Activated CD4-positive, alpha-beta T cell treated with anti-CD3 and anti-CD28 coated beads, Interleukin-2, amount 50 U/mL, for 1 hour (primary cell): ENCODE measurements around the gene HSD17B14.
"Not testable (repeated sequence)": the region's sequence is repeated elsewhere in the genome, so short reads cannot be mapped to it uniquely, and the experiment has no call there.

Source experiments
- DNase-seq: peaks from one replicate; pipeline ENCODE4 v3.0.0-alpha.2; 2020

Gene HSD17B14

GRCh38 chr19:48836089-48837017, at the start of gene HSD17B14:
Gene HSD17B14 (minus strand): TSS chr19:48836491. CDS start chr19:48836411, 80 bp downstream.
- no peak for DNase-seq

- no peak for DNase-seq
These were observed 47.4 kb upstream of the HSD17B14 start for GRCh38 chr19:48883726-48884125.

GRCh38 chr19:48881741-48882657, 45.7 kb upstream of the HSD17B14 start:
- no peak for DNase-seq

GRCh38 chr19:48879696-48880095, 43.4 kb upstream of the HSD17B14 start:
- DNase-seq: not testable (repeated sequence)

GRCh38 chr19:48879025-48879637, 42.8 kb upstream of the HSD17B14 start:
- no peak for DNase-seq

- no peak for DNase-seq
These were observed 42.1 kb upstream of the HSD17B14 start for GRCh38 chr19:48878196-48879024.

GRCh38 chr19:48877855-48878195, 41.5 kb upstream of the HSD17B14 start:
- DNase-seq: no peak

- peak; percentile 42 for DNase-seq
These were observed 40.0 kb upstream of the HSD17B14 start for GRCh38 chr19:48876043-48876981.

- DNase-seq: peak; percentile 45
These were observed 38.2 kb upstream of the HSD17B14 start for GRCh38 chr19:48874303-48875135.

GRCh38 chr19:48873476-48874302, 37.4 kb upstream of the HSD17B14 start:
- no peak for DNase-seq

- DNase-seq: peak; percentile 73
These were observed 36.7 kb upstream of the HSD17B14 start for GRCh38 chr19:48872884-48873475.

- peak; percentile 99 for DNase-seq
These were observed 36.0 kb upstream of the HSD17B14 start, which contains the start of gene PPP1R15A for GRCh38 chr19:48872182-48872883. Gene PPP1R15A (plus strand): TSS chr19:48872421. CDS start chr19:48873234, 813 bp downstream.

- not testable (repeated sequence) for DNase-seq
These were observed 35.3 kb upstream of the HSD17B14 start for GRCh38 chr19:48871471-48872181.

- DNase-seq: no peak
These were observed 33.8 kb upstream of the HSD17B14 start for GRCh38 chr19:48870048-48870447.

- no peak for DNase-seq
These were observed 32.0 kb upstream of the HSD17B14 start, which contains the start of gene PLEKHA4 for GRCh38 chr19:48868114-48868886. Gene PLEKHA4 (minus strand): TSS chr19:48868617. CDS start chr19:48867620, 997 bp downstream.

- DNase-seq: no peak
These were observed 31.4 kb upstream of the HSD17B14 start for GRCh38 chr19:48867746-48868113.
